ENCODE measurements around the gene GTF2IRD2. TPM values are rescaled to one million over a fixed set of nuclear protein-coding genes. Genes with fewer than 3 reads are reported as not detected.
"Not testable (repeated sequence)": the region's sequence is repeated elsewhere in the genome, so short reads cannot be mapped to it uniquely, and the experiment has no call there.

The GTF2IRD2 gene
- polyA plus RNA-seq, 1 of the 3 experiments (the other 2 are of a cell fraction): 23.6 TPM

GRCh38 chr7:74798644-74799043, 52.8 kb downstream of the GTF2IRD2 start:
- H3K4me1 ChIP-seq (ENCODE audit: control insufficient read depth in 1 of 2, insufficient read depth in 2 of 2, low read depth in 1 of 2, low read length in 1 of 2); H3K4me2 ChIP-seq; DNase-seq; H4K20me1 ChIP-seq (ENCODE audit: insufficient read depth); H3K36me3 ChIP-seq (replicated peaks in 1 of 2; ENCODE audit: control insufficient read depth in 1 of 2, insufficient read depth in 2 of 2, low read length in 1 of 2); H3K27me3 ChIP-seq (ENCODE audit: insufficient read depth); H3F3A ChIP-seq (replicated peaks; ENCODE audit: insufficient read depth); CTCF ChIA-PET; H3K79me2 ChIP-seq (ENCODE audit: insufficient read depth); H3K9ac ChIP-seq; POLR2A ChIA-PET; H2AFZ ChIP-seq (ENCODE audit: low read depth); H3K9me3 ChIP-seq; H3K27ac ChIP-seq (ENCODE audit: low read depth in 2 of 2, low read length in 1 of 2); H3K9me2 ChIP-seq; H3K4me3 ChIP-seq (ENCODE audit: low read depth in 2 of 2, low read length in 1 of 2): not testable (repeated sequence)
- peak; percentile 12; the same call in 1 of the 2 replicates for TF ChIP-seq FOSL2 (IDR thresholded peaks at IDR 0.05; ENCODE audit: borderline replicate concordance, low read depth)
- WGBS (ENCODE audit: low lambda C conversion rate): 39% methylated on average over 1 of the region's 4 CpGs

- H3K4me2 ChIP-seq; CTCF ChIA-PET; H3K79me2 ChIP-seq (ENCODE audit: insufficient read depth); H2AFZ ChIP-seq (ENCODE audit: low read depth); POLR2A ChIA-PET; H4K20me1 ChIP-seq (ENCODE audit: insufficient read depth); H3K27me3 ChIP-seq (ENCODE audit: insufficient read depth); H3K36me3 ChIP-seq (replicated peaks in 1 of 2; ENCODE audit: control insufficient read depth in 1 of 2, insufficient read depth in 2 of 2, low read length in 1 of 2); H3K27ac ChIP-seq (ENCODE audit: low read depth in 2 of 2, low read length in 1 of 2); H3K4me1 ChIP-seq (ENCODE audit: control insufficient read depth in 1 of 2, insufficient read depth in 2 of 2, low read depth in 1 of 2, low read length in 1 of 2); H3K9me3 ChIP-seq; H3K4me3 ChIP-seq (ENCODE audit: low read depth in 2 of 2, low read length in 1 of 2); H3F3A ChIP-seq (replicated peaks; ENCODE audit: insufficient read depth); DNase-seq; H3K9ac ChIP-seq; H3K9me2 ChIP-seq: not testable (repeated sequence)
- 95% methylated on average over 7 of the region's 27 CpGs for WGBS (ENCODE audit: low lambda C conversion rate)
Measured at GRCh38 chr7:74797848-74798622, 53.4 kb downstream of the GTF2IRD2 start.

GRCh38 chr7:74789200-74789736, 62.1 kb downstream of the GTF2IRD2 start:
- H3K79me2 ChIP-seq (ENCODE audit: insufficient read depth); H3K27ac ChIP-seq (ENCODE audit: low read depth in 2 of 2, low read length in 1 of 2); H3K4me3 ChIP-seq (ENCODE audit: low read depth in 2 of 2, low read length in 1 of 2); H3K27me3 ChIP-seq (ENCODE audit: insufficient read depth); POLR2A ChIA-PET; H3K9me3 ChIP-seq; CTCF ChIA-PET; H3K4me2 ChIP-seq; H4K20me1 ChIP-seq (ENCODE audit: insufficient read depth); H3K4me1 ChIP-seq (ENCODE audit: control insufficient read depth in 1 of 2, insufficient read depth in 2 of 2, low read depth in 1 of 2, low read length in 1 of 2); DNase-seq; H3K9ac ChIP-seq; H3K9me2 ChIP-seq; H2AFZ ChIP-seq (ENCODE audit: low read depth); H3K36me3 ChIP-seq (replicated peaks in 1 of 2; ENCODE audit: control insufficient read depth in 1 of 2, insufficient read depth in 2 of 2, low read length in 1 of 2); H3F3A ChIP-seq (replicated peaks; ENCODE audit: insufficient read depth): not testable (repeated sequence)
- 44% methylated on average over 3 of the region's 24 CpGs for WGBS (ENCODE audit: low lambda C conversion rate)

- 0% methylated on average over 24 of the region's 82 CpGs for WGBS (ENCODE audit: low lambda C conversion rate)
- POLR2A ChIA-PET; H3K4me1 ChIP-seq (ENCODE audit: control insufficient read depth in 1 of 2, insufficient read depth in 2 of 2, low read depth in 1 of 2, low read length in 1 of 2); H3K9me3 ChIP-seq; H2AFZ ChIP-seq (ENCODE audit: low read depth); H4K20me1 ChIP-seq (ENCODE audit: insufficient read depth); H3K27ac ChIP-seq (ENCODE audit: low read depth in 2 of 2, low read length in 1 of 2); H3K36me3 ChIP-seq (replicated peaks in 1 of 2; ENCODE audit: control insufficient read depth in 1 of 2, insufficient read depth in 2 of 2, low read length in 1 of 2); H3K79me2 ChIP-seq (ENCODE audit: insufficient read depth); H3K9me2 ChIP-seq; H3F3A ChIP-seq (replicated peaks; ENCODE audit: insufficient read depth); DNase-seq; H3K27me3 ChIP-seq (ENCODE audit: insufficient read depth); CTCF ChIA-PET: not testable (repeated sequence)
- H3K9ac ChIP-seq: 0 out of 2 replicates have a peak overlapping the region, but pooled peaks have one; percentile 34
- peak overlapping the region; percentile 66; the same call in 1 of the 2 replicates for H3K4me2 ChIP-seq
- H3K4me3 ChIP-seq (ENCODE audit: low read depth in 2 of 2, low read length in 1 of 2): peak overlapping the region in 1 of 2 experiments; percentile 38; a peak in 2 of 4 replicates
- TF ChIP-seq RAD21 (IDR thresholded peaks at IDR 0.05; ENCODE audit: low read length): 0 out of 2 replicates have a peak, but pooled peaks have one; percentile 4
Measured at GRCh38 chr7:74788369-74789150, 62.8 kb downstream of the GTF2IRD2 start.

- H3K4me1 ChIP-seq (ENCODE audit: control insufficient read depth in 1 of 2, insufficient read depth in 2 of 2, low read depth in 1 of 2, low read length in 1 of 2); H3K27ac ChIP-seq (ENCODE audit: low read depth in 2 of 2, low read length in 1 of 2); H3K9ac ChIP-seq; H2AFZ ChIP-seq (ENCODE audit: low read depth); H3F3A ChIP-seq (replicated peaks; ENCODE audit: insufficient read depth); CTCF ChIA-PET; H3K79me2 ChIP-seq (ENCODE audit: insufficient read depth); H4K20me1 ChIP-seq (ENCODE audit: insufficient read depth); H3K27me3 ChIP-seq (ENCODE audit: insufficient read depth); H3K9me3 ChIP-seq; H3K4me3 ChIP-seq (ENCODE audit: low read depth in 2 of 2, low read length in 1 of 2); POLR2A ChIA-PET; H3K36me3 ChIP-seq (replicated peaks in 1 of 2; ENCODE audit: control insufficient read depth in 1 of 2, insufficient read depth in 2 of 2, low read length in 1 of 2); DNase-seq; H3K4me2 ChIP-seq; H3K9me2 ChIP-seq: not testable (repeated sequence)
- WGBS (ENCODE audit: low lambda C conversion rate): 40% methylated on average over 2 of the region's 5 CpGs
Measured at GRCh38 chr7:74783595-74783994, 67.8 kb downstream of the GTF2IRD2 start.

GRCh38 chr7:74781746-74782145, 69.7 kb downstream of the GTF2IRD2 start:
- H3K9ac ChIP-seq; H3K27ac ChIP-seq (ENCODE audit: low read depth in 2 of 2, low read length in 1 of 2); H3K4me1 ChIP-seq (ENCODE audit: control insufficient read depth in 1 of 2, insufficient read depth in 2 of 2, low read depth in 1 of 2, low read length in 1 of 2); H3K9me2 ChIP-seq; H3F3A ChIP-seq (replicated peaks; ENCODE audit: insufficient read depth); H4K20me1 ChIP-seq (ENCODE audit: insufficient read depth); H2AFZ ChIP-seq (ENCODE audit: low read depth); H3K27me3 ChIP-seq (ENCODE audit: insufficient read depth); H3K4me2 ChIP-seq; DNase-seq; H3K36me3 ChIP-seq (replicated peaks in 1 of 2; ENCODE audit: control insufficient read depth in 1 of 2, insufficient read depth in 2 of 2, low read length in 1 of 2); H3K79me2 ChIP-seq (ENCODE audit: insufficient read depth); CTCF ChIA-PET; H3K4me3 ChIP-seq (ENCODE audit: low read depth in 2 of 2, low read length in 1 of 2); POLR2A ChIA-PET; H3K9me3 ChIP-seq: not testable (repeated sequence)
- WGBS (ENCODE audit: low lambda C conversion rate): 74% methylated on average over 4 of the region's 6 CpGs

Data from SK-N-SH (cell line).